Measurements from ENCODE around the gene FSHR. TPM values are rescaled to one million over a fixed set of nuclear protein-coding genes. Genes with fewer than 3 reads are reported as not detected.

Gene FSHR
- total and polyA plus RNA-seq, 2 of the 8 experiments (the other 6 are each of a cell fraction or from before 2014, with no cell fraction given) = not detected

DNA sequence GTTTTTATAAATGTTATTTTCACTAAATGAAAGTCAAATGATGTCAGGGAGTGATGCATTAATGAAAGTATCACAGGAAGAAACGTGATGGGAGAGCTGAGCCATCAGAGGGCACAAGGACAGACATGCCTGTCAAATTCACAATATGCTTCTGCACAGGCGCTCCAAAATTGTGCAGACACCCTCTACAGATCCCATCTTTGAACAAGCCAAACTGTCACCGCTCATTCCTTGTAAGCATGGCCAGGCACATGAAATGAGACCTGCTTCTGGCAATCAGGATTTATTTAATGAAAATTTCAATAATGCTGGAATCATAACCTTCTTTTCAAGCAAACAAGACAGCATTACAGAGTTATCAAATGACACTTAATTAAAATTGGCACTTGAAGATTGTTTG lies 20.4 kb upstream of the FSHR start:
- H3K9ac ChIP-seq (replicated peaks in 1 of 4; ENCODE audit: extremely low read depth in 1 of 4, low read depth in 3 of 4, low read length in 3 of 4) = no peak overlapping the region
- ChIA-PET POLR2A (ENCODE audit: partially characterized antibody) (no interaction called here), CTCF (ENCODE audit: partially characterized antibody) (interaction anchor here (1.1 kb wide), 1 partner anchor 61 kb away, joined by 3 read pairs; no protein-coding TSS in a partner anchor)
- 87% methylated on average over 3 of the region's 3 CpGs; no CpG with 5 or more reads in 1 of the 2 experiments for WGBS, 2 experiments (ENCODE audit: extremely low coverage in 1 of 2, insufficient coverage in 1 of 2, insufficient read length in 1 of 2, insufficient replicate concordance in 2 of 2, low coverage in 1 of 2, low lambda C conversion rate in 2 of 2, missing lambda C conversion rate in 1 of 2)
- peaks cover 5 to 6% of the 10 kb centered on the region in 2 experiments for H3K9me3 ChIP-seq (ENCODE audit: insufficient read depth in 2 of 2, low read depth in 1 of 2, low read length in 1 of 2)
- H3K4me3 ChIP-seq (ENCODE audit: extremely low read depth in 1 of 4, insufficient read depth in 2 of 4, low read depth in 3 of 4, low read length in 4 of 4) = no peak overlapping the region
- no peaks in the 10 kb centered on the region for H3K79me1 ChIP-seq (ENCODE audit: low read depth, low read length)
- no peak overlapping the region for H2AK5ac ChIP-seq (ENCODE audit: low read depth, low read length)
- H3K18ac ChIP-seq (ENCODE audit: extremely low read depth, low read length) = no peak overlapping the region
- DNase-seq (ENCODE audit: low read depth in 1 of 2, low spot score in 2 of 2) (no peak), FAIRE-seq (no peak)
- no peak overlapping the region for H4K91ac ChIP-seq (replicated peaks; ENCODE audit: insufficient read length, low read length)
- no peak overlapping the region for H2BK20ac ChIP-seq (ENCODE audit: low read length)
- no peaks in the 10 kb centered on the region for H4K20me1 ChIP-seq (replicated peaks in 1 of 2; ENCODE audit: control insufficient read depth in 1 of 2, insufficient read depth in 2 of 2, low read length in 2 of 2)
- no peak overlapping the region for H3K14ac ChIP-seq (ENCODE audit: insufficient read length)
- 0 out of 8 replicates have a peak, but pooled peaks cover 0 to 3% (median 0%) of the 10 kb centered on the region in 4 experiments for H3K36me3 ChIP-seq (ENCODE audit: control insufficient read depth in 2 of 4, insufficient read depth in 4 of 4, low read length in 3 of 4)
- H2BK120ac ChIP-seq (replicated peaks; ENCODE audit: low read depth, low read length) = no peak overlapping the region
- H3K79me2 ChIP-seq (ENCODE audit: control insufficient read depth in 1 of 2, insufficient read depth in 2 of 2, low read length in 2 of 2) = no peaks in the 10 kb centered on the region
- H3K4me1 ChIP-seq (replicated peaks in 1 of 4; ENCODE audit: control insufficient read depth in 3 of 4, insufficient read depth in 4 of 4, low read length in 3 of 4) = peaks cover 0 to 4% (median 0%) of the 10 kb centered on the region in 4 experiments; a peak in 2 of 7 replicates
- no peak overlapping the region for H3K23ac ChIP-seq (ENCODE audit: insufficient read length)
- no peak overlapping the region for H2BK12ac ChIP-seq (ENCODE audit: low read depth, low read length)
- H3K4me2 ChIP-seq (ENCODE audit: insufficient read depth in 1 of 2, low read depth in 2 of 2, low read length in 2 of 2) = no peak overlapping the region
- H2AFZ ChIP-seq (ENCODE audit: low read length) = no peak overlapping the region
- H2BK5ac ChIP-seq (ENCODE audit: low read depth, low read length) = no peak overlapping the region
- H3K56ac ChIP-seq (replicated peaks; ENCODE audit: insufficient read length, low read depth, low read length) = no peak overlapping the region
- H3K27me3 ChIP-seq (replicated peaks in 1 of 4; ENCODE audit: control insufficient read depth in 3 of 4, extremely low read depth in 1 of 4, insufficient read depth in 3 of 4, low read length in 3 of 4) = no peaks in the 10 kb centered on the region
- H2BK15ac ChIP-seq (ENCODE audit: low read length) = no peak overlapping the region
- no peak overlapping the region for H3K27ac ChIP-seq (ENCODE audit: low read depth, low read length)
- H4K5ac ChIP-seq (ENCODE audit: insufficient read length, low read depth, low read length) = no peak overlapping the region
- no peak overlapping the region for H3K4ac ChIP-seq (replicated peaks; ENCODE audit: insufficient read length, low read depth, low read length)
- H3K23me2 ChIP-seq (ENCODE audit: low read depth, low read length) = no peaks in the 10 kb centered on the region
- no peak overlapping the region for H4K8ac ChIP-seq (ENCODE audit: extremely low read depth, insufficient read depth, low read length)
- TF ChIP-seq YY1 (IDR thresholded peaks at IDR 0.05; ENCODE audit: low read depth, low read length) = no peak
- TF ChIP-seq KDM1A (IDR thresholded peaks at IDR 0.05; ENCODE audit: borderline replicate concordance, low read length) = no peak
- TF ChIP-seq CREB1 (IDR thresholded peaks at IDR 0.05) = no peak
- TF ChIP-seq, protein P1, sequence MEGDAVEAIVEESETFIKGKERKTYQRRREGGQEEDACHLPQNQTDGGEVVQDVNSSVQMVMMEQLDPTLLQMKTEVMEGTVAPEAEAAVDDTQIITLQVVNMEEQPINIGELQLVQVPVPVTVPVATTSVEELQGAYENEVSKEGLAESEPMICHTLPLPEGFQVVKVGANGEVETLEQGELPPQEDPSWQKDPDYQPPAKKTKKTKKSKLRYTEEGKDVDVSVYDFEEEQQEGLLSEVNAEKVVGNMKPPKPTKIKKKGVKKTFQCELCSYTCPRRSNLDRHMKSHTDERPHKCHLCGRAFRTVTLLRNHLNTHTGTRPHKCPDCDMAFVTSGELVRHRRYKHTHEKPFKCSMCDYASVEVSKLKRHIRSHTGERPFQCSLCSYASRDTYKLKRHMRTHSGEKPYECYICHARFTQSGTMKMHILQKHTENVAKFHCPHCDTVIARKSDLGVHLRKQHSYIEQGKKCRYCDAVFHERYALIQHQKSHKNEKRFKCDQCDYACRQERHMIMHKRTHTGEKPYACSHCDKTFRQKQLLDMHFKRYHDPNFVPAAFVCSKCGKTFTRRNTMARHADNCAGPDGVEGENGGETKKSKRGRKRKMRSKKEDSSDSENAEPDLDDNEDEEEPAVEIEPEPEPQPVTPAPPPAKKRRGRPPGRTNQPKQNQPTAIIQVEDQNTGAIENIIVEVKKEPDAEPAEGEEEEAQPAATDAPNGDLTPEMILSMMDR (IDR thresholded peaks at IDR 0.05; ENCODE audit: control extremely low read depth in 1 of 3, insufficient read depth in 1 of 3, low read depth in 1 of 3, low read length in 3 of 3) = no peak
- no peak for TF ChIP-seq CBX5 (IDR thresholded peaks at IDR 0.05; ENCODE audit: low read depth, low read length)
- TF ChIP-seq PHF8 (conservative IDR thresholded peaks at IDR 0.05; ENCODE audit: low read depth, low read length) = no peak
- TF ChIP-seq POLR2A (IDR thresholded peaks at IDR 0.05; ENCODE audit: control extremely low read depth in 1 of 2, low read depth in 2 of 2, low read length in 2 of 2) = no peak
- TF ChIP-seq CEBPB (IDR thresholded peaks at IDR 0.05; ENCODE audit: low read depth, low read length) = no peak
- no peak for TF ChIP-seq GABPA (IDR thresholded peaks at IDR 0.05; ENCODE audit: borderline replicate concordance, insufficient read depth, low read length)
- no peak for TF ChIP-seq MAFK (IDR thresholded peaks at IDR 0.05; ENCODE audit: low read depth, low read length)
- TF ChIP-seq FOSL1 (IDR thresholded peaks at IDR 0.05; ENCODE audit: insufficient read depth, low read depth, low read length) = no peak
- no peak for TF ChIP-seq RNF2 (IDR thresholded peaks at IDR 0.05; ENCODE audit: borderline replicate concordance, low read depth, low read length, missing control alignments, poor library complexity, severe bottlenecking)
